Measurements from ENCODE around the gene ATP1A2. TPM values are rescaled to one million over a fixed set of nuclear protein-coding genes. Genes with fewer than 3 reads are reported as not detected.
A peak's percentile ranks its signal among the peaks of the same experiment; 100 is the strongest.
"Not testable (repeated sequence)": the region's sequence is repeated elsewhere in the genome, so short reads cannot be mapped to it uniquely, and the experiment has no call there.

The ATP1A2 gene
- total RNA-seq, 1 experiment from 2014 or later: not detected

- peak; percentile 89 for DNase-seq (ENCODE audit: low read depth)
Measured at GRCh38 chr1:160124705-160125478, 9.3 kb downstream of the ATP1A2 start.

- DNase-seq (ENCODE audit: low read depth): peak; percentile 77
Measured at GRCh38 chr1:160125746-160126145, 10.2 kb downstream of the ATP1A2 start.

GRCh38 chr1:160126342-160126741 is 10.8 kb downstream of the ATP1A2 start:
- DNase-seq (ENCODE audit: low read depth): not testable (repeated sequence)

GRCh38 chr1:160127381-160127780 is 11.8 kb downstream of the ATP1A2 start:
- DNase-seq (ENCODE audit: low read depth): no peak

GRCh38 chr1:160127865-160128523 is 12.4 kb downstream of the ATP1A2 start:
- peak; percentile 68 for DNase-seq (ENCODE audit: low read depth)

GRCh38 chr1:160128636-160129035 is 13.1 kb downstream of the ATP1A2 start:
- DNase-seq (ENCODE audit: low read depth): no peak

- DNase-seq (ENCODE audit: low read depth): peak; percentile 27
Measured at GRCh38 chr1:160129046-160129445, 13.5 kb downstream of the ATP1A2 start.

- DNase-seq (ENCODE audit: low read depth): no peak
Measured at GRCh38 chr1:160129558-160129957, 14.0 kb downstream of the ATP1A2 start.

- DNase-seq (ENCODE audit: low read depth): no peak
Measured at GRCh38 chr1:160129966-160130365, 14.4 kb downstream of the ATP1A2 start.

- DNase-seq (ENCODE audit: low read depth): peak; percentile 21
Measured at GRCh38 chr1:160130486-160130885, 14.9 kb downstream of the ATP1A2 start.

GRCh38 chr1:160130939-160131338 is 15.4 kb downstream of the ATP1A2 start:
- no peak for DNase-seq (ENCODE audit: low read depth)

- no peak for DNase-seq (ENCODE audit: low read depth)
Measured at GRCh38 chr1:160131803-160132565, 16.4 kb downstream of the ATP1A2 start.

GRCh38 chr1:160133990-160134770 is 18.6 kb downstream of the ATP1A2 start:
- no peak for DNase-seq (ENCODE audit: low read depth)

- no peak for DNase-seq (ENCODE audit: low read depth)
Measured at GRCh38 chr1:160134791-160135572, 19.4 kb downstream of the ATP1A2 start.

- no peak for DNase-seq (ENCODE audit: low read depth)
Measured at GRCh38 chr1:160136121-160136925, 20.8 kb downstream of the ATP1A2 start.

GRCh38 chr1:160136926-160137200 is 21.3 kb downstream of the ATP1A2 start:
- no peak for DNase-seq (ENCODE audit: low read depth)

- DNase-seq (ENCODE audit: low read depth): no peak
Measured at GRCh38 chr1:160137216-160137862, 21.8 kb downstream of the ATP1A2 start.

GRCh38 chr1:160139840-160140239 is 24.3 kb downstream of the ATP1A2 start:
- DNase-seq (ENCODE audit: low read depth): no peak

- DNase-seq (ENCODE audit: low read depth): no peak
Measured at GRCh38 chr1:160143695-160144094, 28.1 kb downstream of the ATP1A2 start.

- no peak for DNase-seq (ENCODE audit: low read depth)
Measured at GRCh38 chr1:160144921-160145320, 29.4 kb downstream of the ATP1A2 start.
